Mucosa of gallbladder (tissue), 1 donor: ENCODE measurements around the gene SPATC1L. TPM values are rescaled to one million over a fixed set of nuclear protein-coding genes. Genes with fewer than 3 reads are reported as not detected.

Source experiments
- DNase-seq: peaks from one replicate; pipeline ENCODE4 v3.0.0-alpha.2; 2020; ENCODE audit warnings: low spot score
- total RNA-seq: library from RNA; stranded (reverse); gene quantifications from one replicate; pipeline ENCODE4 v1.2.1, GENCODE V29; 2021
- donor health status: DM: no; HTN: no; CAD: no.

SPATC1L gene
- total RNA-seq, 1 donor from 2014 or later: 6.9 TPM

DNA sequence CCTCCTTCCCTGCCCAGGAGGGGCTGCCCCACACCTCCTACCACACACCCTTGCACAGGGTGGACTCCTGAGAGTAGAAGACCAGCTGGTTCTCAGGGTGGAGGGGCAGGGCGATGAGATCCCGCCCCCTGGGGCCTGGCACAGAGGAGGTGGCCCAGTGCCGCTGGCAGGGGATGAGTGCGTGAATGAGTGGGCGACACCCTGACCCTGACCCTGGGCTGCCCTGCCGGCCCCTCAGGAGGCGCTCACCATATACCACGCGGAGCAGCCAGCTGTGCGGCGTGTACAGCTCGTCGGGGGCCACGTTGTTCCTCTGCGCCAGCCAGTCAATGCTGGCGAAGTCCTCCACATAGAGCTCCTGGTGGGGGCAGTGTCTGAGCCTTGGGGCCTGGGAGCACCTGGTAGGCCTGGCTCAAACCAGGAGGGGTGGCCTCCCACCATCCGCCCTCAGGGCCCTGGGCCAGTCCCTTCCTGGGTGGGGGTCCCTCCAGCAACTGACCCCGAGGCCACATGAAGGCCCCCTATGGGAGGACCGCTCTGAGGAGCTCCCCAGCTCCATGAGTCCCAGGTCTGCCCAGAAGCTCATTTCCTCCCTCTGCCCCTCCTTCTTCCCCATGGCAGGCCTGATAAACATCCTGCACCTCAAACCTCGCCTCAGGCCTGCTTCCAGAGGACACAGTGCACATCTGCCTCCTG is 31.3 kb upstream of the SPATC1L start:
- DNase-seq: no peak

DNA sequence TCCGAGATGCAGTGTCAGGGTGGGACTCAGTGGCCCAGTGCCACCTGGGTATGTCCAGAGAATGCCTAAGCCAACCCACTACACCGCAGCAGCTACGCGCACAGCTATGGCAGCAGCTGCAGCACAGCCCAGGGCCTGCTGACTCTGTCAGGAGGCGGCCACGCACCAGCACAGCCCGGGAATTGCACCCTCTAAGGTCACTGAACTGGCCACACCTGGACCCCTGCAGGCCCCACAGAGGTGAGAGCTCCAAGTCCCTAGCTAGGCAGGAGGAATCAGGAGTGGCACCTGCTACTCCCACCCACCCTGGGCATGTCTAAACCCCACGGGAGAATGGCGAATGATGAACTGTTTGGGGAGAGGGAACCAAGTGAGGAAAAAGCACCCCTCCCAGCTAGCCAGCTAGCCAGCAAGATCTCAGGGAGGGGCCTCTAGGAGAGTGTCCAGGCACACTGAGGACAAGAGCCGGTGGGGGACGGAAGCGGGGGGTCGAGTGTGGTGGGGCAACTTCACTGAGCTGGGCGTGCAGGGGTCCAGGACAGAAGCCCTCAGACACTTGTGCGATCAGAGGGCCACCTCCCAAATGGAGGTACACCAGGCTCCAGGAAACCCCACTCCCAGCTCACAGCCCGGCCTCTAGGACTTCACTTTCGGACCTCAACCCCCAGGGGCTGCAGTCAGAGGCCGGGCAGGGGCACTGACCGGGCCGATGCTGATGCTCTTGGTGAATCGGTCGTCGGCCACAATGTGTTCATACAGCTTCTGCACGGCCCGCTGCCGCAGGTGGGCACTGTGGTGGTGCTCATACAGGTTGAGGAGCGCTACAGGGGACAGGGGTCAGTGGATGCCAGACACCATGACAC is 30.4 kb upstream of the SPATC1L start:
- no peak for DNase-seq

DNA sequence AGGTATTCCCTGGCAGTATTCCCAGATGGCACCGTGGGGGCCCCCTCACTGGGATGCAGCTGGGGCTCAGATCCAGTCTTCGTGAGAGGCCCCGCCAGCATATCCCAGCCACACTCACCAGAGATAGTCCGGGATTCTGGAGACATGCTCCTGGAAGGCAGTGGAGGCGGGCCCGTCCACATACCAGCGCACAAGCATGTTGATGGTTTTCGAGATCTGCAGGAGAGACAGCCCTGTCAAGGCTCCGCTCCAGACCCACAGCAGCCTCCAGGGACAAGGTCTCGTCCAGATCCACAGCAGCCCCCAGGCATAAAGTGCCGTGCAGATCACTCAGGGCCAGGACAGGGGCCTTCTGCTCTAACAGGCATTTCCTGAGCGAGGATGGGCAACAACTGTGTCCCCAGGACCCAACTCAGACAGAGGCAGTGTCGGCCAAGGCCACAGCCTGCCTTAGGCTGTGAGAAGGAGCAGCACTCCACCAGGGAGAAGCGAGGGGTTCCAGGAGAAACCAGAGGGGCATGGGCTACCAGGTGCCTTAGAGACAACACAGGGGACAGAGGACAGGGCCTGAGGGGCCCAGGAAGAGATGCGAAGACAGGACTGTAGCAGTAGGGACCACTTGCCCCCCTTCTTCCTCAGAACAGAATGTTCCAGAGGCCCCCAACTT is 29.5 kb upstream of the SPATC1L start:
- no peak for DNase-seq

DNA sequence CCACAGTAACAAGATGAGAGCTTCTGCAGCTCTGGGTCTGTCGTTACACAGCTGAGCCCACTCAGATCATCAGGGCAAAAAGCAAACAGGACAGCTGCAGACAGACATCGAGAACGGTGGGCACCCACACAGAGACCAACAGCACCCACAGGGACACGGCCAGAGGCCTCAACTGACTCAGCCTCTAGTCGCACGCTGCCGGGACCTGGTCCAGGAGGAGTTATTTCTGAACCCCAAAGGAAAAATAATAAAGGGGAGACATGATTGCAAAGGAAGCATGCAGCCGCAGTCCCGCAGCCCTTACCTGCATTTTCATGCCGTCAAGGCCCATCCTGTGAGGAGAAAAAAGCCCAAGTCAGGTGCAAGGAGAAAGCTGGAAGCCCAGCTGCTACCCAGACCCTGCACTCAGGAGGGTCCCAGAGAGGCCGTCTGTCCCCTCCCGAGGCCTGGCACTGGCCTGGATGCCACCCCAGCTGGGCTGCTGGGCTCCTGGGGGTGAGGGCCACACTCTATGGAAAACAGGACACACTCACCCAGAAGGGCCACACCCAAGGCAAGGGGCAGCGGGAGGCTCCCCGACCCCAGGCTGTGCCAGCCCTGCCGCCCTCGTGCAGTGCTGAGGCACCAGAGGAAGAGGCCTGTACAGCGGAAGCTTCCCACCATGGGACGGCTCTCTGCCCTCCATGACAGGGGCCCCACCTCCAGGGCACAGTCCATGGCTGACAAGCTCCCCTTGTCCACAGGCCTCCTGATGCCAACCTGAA is 28.6 kb upstream of the SPATC1L start:
- no peak for DNase-seq

DNA sequence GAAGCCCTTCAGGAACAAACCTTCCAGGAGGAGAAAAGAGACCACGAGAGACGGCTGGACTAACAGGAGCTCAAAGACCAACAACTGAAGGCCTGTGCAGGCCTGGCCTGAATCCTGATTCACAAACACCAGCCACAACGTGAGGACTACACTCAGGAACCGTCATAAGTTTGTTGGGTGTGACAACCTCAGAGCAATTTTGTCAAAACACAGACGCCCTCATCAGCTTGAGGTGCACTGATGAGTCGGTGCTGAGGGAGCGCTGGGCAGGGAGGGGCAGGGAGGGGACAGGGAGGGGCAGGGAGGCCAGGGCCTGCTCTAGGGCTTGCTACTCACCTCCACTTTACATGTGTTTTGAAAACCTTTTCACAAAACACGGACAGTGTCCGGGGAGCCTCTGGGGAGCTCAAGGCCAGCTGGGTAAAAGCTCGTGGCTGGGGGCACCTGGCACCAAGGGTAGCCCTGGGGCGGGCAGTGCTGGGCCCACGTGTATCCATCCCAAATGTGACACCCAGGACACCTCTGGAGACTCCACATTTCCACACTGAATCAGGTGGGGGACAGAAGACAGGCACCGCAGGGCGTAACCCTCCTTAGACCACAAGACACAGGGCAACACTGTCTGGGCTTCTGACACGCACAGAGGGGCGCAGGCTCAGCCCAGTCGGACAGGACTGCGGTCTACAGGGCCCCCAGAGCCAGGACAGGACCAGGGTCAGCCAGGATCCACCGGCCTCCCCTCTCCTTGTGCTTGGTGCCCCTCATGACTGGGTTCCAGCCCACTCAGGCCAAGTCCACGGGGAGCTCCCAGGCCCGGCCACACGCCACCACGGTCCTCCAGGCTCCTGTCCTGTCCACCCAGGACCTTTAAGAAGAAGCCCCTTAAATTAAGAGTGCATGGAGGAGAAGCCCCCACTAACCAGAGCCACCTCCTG is 27.8 kb upstream of the SPATC1L start:
- DNase-seq: no peak

DNA sequence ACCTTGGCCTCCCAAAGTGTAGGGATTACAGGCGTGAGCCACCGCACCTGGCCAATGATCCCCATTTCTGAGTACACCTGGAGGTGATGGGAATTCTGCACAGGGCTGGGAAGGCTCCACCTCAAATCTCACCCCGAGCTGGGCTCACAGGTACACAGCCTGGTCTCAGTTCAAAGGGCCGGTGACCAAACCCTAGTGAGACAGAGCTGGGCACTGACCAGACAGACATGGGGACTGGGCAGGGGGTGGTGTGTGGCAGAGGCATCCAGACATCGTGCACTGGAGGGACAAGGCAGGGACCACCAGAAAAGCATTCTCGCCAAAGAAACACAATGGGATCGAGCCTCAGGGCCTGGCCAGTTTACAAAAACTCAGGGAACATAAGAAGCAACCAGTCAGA is 27.1 kb upstream of the SPATC1L start:
- no peak for DNase-seq

DNA sequence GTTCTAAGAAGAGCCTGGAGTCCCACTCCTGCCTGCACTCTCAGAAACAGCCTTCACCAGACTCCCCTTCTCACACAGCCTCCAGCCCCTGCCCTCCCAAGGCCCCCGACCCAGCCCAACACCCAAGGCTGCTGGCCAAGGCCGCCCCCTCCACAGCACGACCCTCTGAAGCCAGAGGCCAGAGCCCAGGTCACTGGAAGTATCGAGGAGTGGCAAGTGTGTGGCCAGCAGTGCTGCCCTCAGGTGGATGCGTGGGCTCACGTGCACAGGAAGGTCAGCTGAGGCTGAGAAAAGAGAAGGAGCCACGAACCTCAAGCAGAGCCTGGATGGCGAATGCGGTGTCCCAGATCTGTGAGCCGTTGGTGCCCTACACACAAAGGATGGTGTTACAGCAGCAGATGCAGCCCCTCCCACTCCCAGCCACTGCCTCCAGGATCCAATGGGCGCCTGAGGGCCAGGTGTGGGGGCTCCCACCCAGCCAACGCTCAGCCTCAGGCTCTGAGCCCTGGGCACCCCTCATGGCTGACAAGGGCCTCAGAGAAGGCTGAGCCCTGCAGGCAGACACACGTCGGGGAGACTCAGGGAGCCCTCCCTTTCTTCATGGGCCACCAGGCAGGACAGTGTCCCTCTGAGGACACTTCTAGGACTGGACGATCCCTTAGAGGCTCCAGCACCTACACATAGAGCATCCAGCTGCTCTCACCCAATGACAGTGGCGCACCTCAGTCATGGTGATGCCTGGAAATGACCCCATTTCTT is 26.3 kb upstream of the SPATC1L start:
- DNase-seq: no peak

DNA sequence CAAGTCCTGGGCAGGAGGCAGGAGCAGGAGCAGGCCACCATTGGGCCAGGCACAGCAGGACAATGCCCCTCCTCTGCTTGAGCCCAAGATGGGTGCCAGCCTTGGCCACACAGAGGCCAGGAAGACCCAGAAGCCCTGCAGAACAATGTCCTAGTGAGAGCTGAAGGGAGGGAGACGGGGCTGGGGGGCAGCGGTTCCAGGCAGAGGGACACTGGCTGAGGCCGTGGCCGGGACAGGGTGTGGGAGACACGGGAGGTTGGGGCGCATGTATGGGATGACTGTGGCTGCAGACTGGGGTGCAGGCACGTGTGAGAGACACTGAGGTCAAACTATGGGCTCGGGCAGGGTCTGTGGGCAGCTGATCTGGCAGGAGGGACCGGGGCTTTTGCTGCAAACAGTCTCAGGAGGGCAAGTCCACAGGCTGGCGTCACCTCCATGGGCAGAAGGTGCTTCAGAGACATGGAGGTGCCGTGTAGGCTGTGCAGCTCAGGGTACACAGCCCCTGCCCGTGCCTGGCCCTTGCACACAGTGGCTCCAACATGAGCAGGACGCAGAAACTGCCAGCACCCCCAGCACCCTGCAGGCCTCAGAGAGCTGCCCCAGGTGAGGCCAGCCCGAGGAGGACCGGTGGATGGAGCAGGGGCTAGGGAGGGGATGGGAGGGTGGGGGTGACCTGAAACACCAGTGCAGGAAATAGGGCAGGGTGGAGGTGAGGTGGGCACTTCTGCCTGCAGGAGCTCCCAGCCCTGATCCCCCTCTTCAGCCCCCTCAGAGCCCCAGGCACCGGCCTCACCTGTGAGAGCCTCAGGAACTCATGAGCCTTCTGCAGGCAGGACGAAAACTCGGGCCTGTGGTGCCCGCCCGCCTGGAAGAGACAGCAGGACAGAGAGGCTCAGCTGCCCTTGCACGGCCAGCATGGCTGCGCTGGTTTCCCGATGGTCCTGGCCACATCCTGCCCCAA is 24.8 kb upstream of the SPATC1L start:
- no peak for DNase-seq

DNA sequence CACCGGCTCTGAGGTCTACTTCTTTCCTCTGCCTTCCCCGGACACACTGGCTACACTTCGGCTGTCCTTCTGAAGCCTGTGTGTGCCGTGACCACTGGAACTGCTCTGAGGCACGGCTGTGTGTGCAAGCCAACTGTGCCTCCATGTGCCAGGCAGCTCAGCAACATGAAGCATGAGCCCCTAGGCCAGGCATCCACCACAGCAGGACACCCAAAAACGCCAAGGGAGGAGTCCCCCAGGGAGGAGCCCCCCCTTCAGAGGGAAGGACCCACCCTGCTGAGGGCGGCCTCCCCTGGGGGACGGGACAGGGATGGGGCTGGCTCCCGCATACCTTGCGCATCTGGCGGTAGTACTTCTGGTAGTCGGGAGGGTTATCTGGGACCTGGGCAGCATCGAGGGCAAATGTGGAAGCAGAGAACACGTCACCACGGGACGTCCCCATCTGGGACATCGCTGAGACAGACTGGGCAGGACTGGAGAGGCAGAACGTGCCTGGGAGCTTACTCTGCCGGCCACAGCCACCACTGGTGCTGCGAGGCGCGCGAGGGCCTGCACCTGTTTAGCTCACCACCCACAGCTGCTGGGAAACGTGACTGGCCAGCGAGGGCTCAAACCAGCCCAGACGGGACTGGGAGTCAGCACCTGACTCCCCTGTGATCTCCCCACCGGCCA is 23.8 kb upstream of the SPATC1L start:
- no peak for DNase-seq

DNA sequence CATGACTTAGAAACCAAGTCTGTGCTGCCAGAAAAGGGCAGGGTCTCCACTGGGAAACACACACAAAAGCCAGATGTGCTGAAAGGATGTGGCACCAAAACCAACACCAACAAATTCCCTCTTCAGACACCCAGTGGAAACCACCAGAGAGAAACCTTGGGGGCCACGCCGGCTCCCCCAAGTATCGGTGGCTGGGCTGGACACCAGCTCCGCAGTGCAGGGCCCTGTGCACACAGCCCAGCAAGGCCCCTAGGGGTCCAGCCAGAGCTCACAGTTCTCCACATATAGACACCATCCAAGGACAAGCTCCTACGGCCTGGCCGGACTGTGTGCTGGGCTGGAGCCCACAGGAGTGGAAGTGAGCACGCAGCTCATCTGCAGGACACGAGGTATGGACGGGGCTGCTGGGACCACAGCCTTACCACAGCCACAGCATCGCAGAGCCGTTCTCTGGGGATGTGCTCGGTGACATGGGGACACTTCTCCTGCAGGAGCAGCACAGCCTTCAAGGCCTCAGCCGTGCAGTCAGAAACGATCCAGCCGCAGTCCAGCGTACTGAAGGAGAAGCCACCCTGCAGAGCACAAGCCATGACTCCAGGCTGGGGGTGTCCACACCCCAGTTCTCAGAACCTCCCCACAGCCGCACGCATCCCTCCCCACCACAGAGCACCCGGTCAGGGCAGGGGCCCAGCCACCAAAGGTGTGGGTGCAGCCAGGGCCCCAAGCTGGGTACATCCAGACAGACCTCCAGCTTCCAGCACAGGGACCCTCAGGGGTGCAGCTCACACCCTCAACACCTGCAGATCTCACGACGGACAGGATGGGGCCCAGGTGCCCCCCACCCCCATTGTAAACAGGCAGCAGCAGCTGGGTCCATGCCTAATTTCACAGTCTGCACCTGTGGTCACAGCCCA is 23.0 kb upstream of the SPATC1L start:
- no peak for DNase-seq

DNA sequence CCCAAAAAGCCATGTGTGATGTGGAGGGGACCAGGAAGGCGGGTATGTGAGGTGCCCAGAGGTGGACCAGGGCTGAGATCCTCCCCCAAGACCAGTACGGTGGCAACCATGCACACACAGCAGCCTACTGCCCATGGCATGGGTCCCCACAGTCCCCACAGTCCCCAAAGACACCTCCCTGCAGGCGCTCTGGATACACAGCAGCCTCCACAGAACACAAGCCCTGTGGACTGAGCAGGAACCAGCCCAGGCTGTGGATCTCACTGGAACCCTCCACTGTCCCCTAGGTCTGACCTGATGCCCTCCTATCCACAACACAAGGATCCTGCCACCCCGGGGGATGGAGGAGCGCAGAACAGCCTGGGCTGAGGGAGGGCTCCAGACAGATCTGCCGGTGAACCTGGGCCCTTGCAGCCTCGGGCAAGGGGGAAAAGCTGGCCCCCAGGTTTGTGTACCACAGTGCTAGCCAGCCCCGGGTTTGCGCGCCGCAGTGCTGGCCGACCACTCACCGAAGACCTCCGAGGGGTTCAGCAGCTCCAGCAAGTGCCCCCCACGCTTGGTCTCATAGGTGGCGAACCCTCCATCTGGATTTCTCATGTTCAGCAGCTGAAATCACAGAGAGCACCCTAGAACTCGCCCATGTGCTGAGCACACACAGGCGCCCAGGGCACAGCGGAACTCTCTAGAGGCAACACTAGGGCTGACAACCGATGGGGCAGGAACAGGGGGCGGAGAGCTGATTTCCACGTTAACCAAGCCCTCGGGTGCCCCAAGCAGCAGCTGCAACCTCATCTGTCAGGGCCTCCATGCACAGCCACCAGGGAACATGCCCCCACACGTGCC is 22.1 kb upstream of the SPATC1L start:
- DNase-seq: no peak

DNA sequence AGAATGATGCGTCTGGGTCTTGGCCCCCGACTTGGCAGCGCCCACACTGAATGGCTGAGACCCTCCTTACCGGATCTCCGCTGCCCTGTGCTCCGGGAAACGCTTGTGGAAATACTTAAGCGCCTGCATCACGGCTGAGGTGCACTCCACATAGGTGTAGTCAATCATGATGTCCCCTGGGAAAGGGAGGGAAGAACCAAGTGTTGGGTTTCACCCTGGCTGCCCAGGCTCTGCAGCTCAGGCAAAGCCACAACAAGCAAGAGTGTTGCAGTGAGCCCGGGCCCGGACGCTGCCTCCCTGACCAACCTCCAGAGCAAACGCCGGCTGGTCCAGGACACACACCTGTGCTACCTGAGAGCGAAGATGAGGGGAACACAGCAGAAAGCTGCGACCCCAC is 21.5 kb upstream of the SPATC1L start:
- no peak for DNase-seq

DNA sequence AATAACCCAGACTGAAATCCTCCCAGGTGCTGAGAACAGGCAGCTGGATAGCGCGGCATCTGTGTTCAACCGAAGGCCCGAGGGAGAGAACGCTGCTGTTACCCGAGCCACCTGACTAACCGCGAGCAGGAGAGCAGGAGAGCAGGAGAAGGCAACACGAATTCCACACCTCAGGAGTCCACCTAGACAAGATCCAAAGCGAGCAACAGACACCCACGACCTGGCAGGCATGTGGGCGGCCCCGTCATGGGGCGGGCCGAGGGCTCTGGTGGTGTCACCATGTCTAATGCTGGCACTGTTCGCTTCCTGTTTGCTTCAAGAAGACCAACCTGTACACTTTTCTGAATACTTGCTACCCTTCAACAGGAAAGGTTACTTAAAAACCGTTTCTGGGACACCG is 20.9 kb upstream of the SPATC1L start:
- DNase-seq: no peak

DNA sequence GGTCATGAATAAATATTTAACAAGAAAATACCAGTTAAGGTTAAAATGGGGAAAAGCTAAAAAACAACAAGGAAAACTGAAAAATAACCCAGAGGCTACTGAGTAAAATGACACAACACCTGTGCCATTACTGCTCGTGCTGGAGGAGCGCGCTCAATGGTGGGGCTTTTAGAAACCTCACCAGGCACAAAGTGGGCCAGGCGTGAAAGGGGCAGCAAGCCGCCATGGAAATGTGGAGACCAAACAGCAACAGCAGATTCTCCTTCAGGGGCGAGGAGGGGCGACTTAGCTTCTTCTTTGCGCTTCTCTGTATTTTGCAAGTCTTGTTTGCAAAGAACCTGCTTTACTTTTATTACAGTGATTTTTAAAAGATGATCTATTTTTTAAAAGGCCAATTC is 18.9 kb upstream of the SPATC1L start:
- DNase-seq: no peak

DNA sequence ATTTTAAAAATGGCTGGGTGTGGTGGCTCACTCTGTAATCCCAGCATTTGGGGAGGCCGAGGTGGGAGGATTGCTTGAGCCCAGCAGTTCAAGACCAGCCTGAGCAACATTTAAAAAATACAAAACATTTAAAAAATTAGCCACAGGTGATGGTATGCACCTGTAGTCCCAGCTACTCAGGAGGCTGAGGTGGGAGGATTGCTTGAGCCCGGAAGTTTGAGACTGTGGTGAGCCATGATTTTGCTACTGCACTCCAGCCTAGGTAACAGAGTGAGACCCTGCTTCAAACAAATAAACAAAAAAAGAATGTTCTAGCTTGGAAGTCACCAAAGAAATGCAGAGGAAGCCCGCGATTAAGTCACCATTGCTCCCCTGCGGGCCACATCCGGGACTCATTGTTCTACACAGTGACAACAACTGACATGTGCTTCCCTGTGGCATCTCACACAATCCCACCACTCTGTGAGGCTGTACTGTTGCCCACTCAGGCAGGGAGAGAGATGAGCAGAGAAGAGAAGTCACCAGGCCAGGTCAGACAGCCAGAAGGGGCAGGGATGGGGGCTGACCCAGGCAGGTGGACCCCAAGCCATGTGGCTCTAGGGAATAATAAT is 18.4 kb upstream of the SPATC1L start:
- no peak for DNase-seq
